ENCODE results near the gene ACOXL.

ACOXL gene

GRCh38 chr2:111011218-111011617 is 278.8 kb downstream of the ACOXL start:
- no peak overlapping the region for H3K4me2 ChIP-seq (ENCODE audit: low read length)
- H3K27ac ChIP-seq (ENCODE audit: low read depth, low read length): no peak overlapping the region
- TF ChIP-seq, protein P1, sequence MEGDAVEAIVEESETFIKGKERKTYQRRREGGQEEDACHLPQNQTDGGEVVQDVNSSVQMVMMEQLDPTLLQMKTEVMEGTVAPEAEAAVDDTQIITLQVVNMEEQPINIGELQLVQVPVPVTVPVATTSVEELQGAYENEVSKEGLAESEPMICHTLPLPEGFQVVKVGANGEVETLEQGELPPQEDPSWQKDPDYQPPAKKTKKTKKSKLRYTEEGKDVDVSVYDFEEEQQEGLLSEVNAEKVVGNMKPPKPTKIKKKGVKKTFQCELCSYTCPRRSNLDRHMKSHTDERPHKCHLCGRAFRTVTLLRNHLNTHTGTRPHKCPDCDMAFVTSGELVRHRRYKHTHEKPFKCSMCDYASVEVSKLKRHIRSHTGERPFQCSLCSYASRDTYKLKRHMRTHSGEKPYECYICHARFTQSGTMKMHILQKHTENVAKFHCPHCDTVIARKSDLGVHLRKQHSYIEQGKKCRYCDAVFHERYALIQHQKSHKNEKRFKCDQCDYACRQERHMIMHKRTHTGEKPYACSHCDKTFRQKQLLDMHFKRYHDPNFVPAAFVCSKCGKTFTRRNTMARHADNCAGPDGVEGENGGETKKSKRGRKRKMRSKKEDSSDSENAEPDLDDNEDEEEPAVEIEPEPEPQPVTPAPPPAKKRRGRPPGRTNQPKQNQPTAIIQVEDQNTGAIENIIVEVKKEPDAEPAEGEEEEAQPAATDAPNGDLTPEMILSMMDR (IDR thresholded peaks at IDR 0.05; ENCODE audit: low read depth, low read length, poor library complexity, severe bottlenecking): no peak
- no peak for TF ChIP-seq EZH2phosphoT487 (IDR thresholded peaks at IDR 0.05; ENCODE audit: borderline replicate concordance, low read length)
- no peaks in the 10 kb centered on the region for H3F3A ChIP-seq (ENCODE audit: control insufficient read depth, insufficient read depth)
- H3K9me2 ChIP-seq (replicated peaks; ENCODE audit: control insufficient read depth, low read length): no peaks in the 10 kb centered on the region
- H3K79me2 ChIP-seq (ENCODE audit: control insufficient read depth, low read length): no peaks in the 10 kb centered on the region
- peaks cover 9% of the 10 kb centered on the region for H3K9me3 ChIP-seq (ENCODE audit: control insufficient read depth, insufficient read depth, low read length)
- H3K4me1 ChIP-seq (ENCODE audit: control insufficient read depth, low read length): no peaks in the 10 kb centered on the region
- H3K4me3 ChIP-seq (ENCODE audit: low read length): no peak overlapping the region
- no peaks in the 10 kb centered on the region for H3K36me3 ChIP-seq (ENCODE audit: control insufficient read depth, low read length)
- H4K20me1 ChIP-seq (ENCODE audit: control insufficient read depth, insufficient read depth, low read depth, low read length): no peaks in the 10 kb centered on the region
- H3K27me3 ChIP-seq (ENCODE audit: control insufficient read depth, low read length): no peaks in the 10 kb centered on the region

- peaks cover 9% of the 10 kb centered on the region for H3K9me3 ChIP-seq (ENCODE audit: control insufficient read depth, insufficient read depth, low read length)
- no peaks in the 10 kb centered on the region for H3K27me3 ChIP-seq (ENCODE audit: control insufficient read depth, low read length)
Observed at GRCh38 chr2:111015283-111015995, 283.1 kb downstream of the ACOXL start.

DNA sequence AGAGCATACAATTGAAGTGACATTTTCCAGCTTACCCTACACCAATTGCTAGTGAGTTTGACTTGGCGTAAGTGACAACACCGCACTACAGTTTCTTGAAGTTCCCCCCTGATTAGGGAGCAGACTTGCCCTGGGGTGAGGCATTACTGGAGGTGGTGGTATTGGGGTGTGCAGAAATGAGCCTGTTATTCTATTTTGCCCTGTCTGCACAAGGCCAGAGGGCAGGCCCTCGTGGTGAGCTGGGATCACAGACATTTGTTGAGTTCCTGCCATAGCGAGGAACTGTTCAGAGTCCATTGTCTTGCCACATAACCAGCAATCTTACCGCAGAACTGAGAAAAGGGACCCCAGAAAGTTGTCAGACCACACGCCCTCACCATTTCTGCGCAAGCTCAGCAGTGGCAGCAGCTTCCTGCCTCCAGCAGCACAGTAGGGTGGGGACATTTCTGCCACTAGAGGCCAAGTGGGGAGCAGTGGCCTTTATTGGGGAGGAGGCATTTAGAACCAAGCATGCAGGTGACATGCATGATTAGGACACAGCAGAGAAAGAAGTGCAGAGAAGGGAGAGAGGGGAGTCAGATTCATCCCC is 284.8 kb downstream of the ACOXL start:
- Histone ChIP-seq H3K36me3 (ENCODE audit: control insufficient read depth, low read length) (no peaks in the 10 kb centered on the region), H3K4me2 (ENCODE audit: low read length) (no peak overlapping the region), H3K79me2 (ENCODE audit: control insufficient read depth, low read length) (no peaks in the 10 kb centered on the region), H4K20me1 (ENCODE audit: control insufficient read depth, insufficient read depth, low read depth, low read length) (no peaks in the 10 kb centered on the region), H3K27ac (ENCODE audit: low read depth, low read length) (no peak overlapping the region), H3K27me3 (ENCODE audit: control insufficient read depth, low read length) (no peaks in the 10 kb centered on the region), H3K4me1 (ENCODE audit: control insufficient read depth, low read length) (no peaks in the 10 kb centered on the region), H3K4me3 (ENCODE audit: low read length) (no peak overlapping the region), H3K9me2 (replicated peaks; ENCODE audit: control insufficient read depth, low read length) (no peaks in the 10 kb centered on the region), H3F3A (ENCODE audit: control insufficient read depth, insufficient read depth) (no peaks in the 10 kb centered on the region), H3K9me3 (ENCODE audit: control insufficient read depth, insufficient read depth, low read length) (no peaks in the 10 kb centered on the region)
- TF ChIP-seq, protein P1 (IDR thresholded peaks at IDR 0.05; ENCODE audit: low read depth, low read length, poor library complexity, severe bottlenecking): no peak
- TF ChIP-seq EZH2phosphoT487 (IDR thresholded peaks at IDR 0.05; ENCODE audit: borderline replicate concordance, low read length): no peak

More at GRCh38 chr2:111015283-111015995, 283.1 kb downstream of the ACOXL start:
- TF ChIP-seq EZH2phosphoT487 (IDR thresholded peaks at IDR 0.05; ENCODE audit: borderline replicate concordance, low read length): no peak
- TF ChIP-seq, protein P1 (IDR thresholded peaks at IDR 0.05; ENCODE audit: low read depth, low read length, poor library complexity, severe bottlenecking): no peak
- no peak overlapping the region for H3K27ac ChIP-seq (ENCODE audit: low read depth, low read length)
- H3K9me2 ChIP-seq (replicated peaks; ENCODE audit: control insufficient read depth, low read length): no peaks in the 10 kb centered on the region
- no peak overlapping the region for H3K4me2 ChIP-seq (ENCODE audit: low read length)
- H3K4me3 ChIP-seq (ENCODE audit: low read length): no peak overlapping the region
- no peaks in the 10 kb centered on the region for H3K4me1 ChIP-seq (ENCODE audit: control insufficient read depth, low read length)
- no peaks in the 10 kb centered on the region for H3K36me3 ChIP-seq (ENCODE audit: control insufficient read depth, low read length)
- H4K20me1 ChIP-seq (ENCODE audit: control insufficient read depth, insufficient read depth, low read depth, low read length): no peaks in the 10 kb centered on the region
- H3K79me2 ChIP-seq (ENCODE audit: control insufficient read depth, low read length): no peaks in the 10 kb centered on the region
- H3F3A ChIP-seq (ENCODE audit: control insufficient read depth, insufficient read depth): no peaks in the 10 kb centered on the region
